Stomach (tissue), 4 donors: ENCODE results near the gene LAMC1.

Experiments
- POLR2A ChIP-seq, 4 donors: fragments of 450-650 bp; IDR thresholded peaks; one replicate each; pipeline ENCODE4 v1.6.1; 2016; ENCODE audit warnings: antibody characterized with exemption in 4 of 4, control low read depth in 2 of 4, mild to moderate bottlenecking in 1 of 4, moderate library complexity in 1 of 4
- POLR2AphosphoS5 ChIP-seq, 3 donors: sonication (generic); formaldehyde crosslinking; IDR thresholded peaks; one replicate each; pipeline ENCODE4 v1.6.1; 2016; ENCODE audit warnings: antibody characterized with exemption in 3 of 3
- TF ChIP-seq, protein P1 (sequence below), 7 experiments: fragments of 450-650 bp in 4 of 7; fragments of 200-600 bp in 3 of 7; sonication (generic) in 3 of 7; IDR thresholded peaks; one replicate each; pipeline ENCODE4 v1.5.1; 2016 to 2019; ENCODE audit warnings: antibody characterized with exemption in 7 of 7, control low read depth in 2 of 7, mild to moderate bottlenecking in 1 of 7

DNA sequence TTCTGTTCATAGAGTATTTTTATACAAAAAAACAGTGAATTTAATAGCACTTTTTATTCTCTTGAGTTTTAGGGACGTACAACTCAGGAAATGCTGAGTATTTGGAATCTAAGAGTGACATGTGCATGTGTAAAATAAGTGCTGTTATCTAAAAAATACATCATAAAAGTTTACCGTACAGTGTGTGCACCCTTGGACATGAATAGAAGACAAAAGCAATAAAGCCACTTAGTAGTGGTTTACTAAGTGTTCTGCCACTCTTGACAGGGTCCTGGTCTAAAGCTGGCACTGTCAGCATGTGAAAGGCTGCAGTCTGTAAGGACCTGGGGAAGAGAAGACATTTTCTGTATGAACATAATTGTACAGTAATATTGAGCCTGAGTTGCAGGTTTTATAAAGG, 51.0 kb downstream of the LAMC1 start:
- TF ChIP-seq, protein P1, sequence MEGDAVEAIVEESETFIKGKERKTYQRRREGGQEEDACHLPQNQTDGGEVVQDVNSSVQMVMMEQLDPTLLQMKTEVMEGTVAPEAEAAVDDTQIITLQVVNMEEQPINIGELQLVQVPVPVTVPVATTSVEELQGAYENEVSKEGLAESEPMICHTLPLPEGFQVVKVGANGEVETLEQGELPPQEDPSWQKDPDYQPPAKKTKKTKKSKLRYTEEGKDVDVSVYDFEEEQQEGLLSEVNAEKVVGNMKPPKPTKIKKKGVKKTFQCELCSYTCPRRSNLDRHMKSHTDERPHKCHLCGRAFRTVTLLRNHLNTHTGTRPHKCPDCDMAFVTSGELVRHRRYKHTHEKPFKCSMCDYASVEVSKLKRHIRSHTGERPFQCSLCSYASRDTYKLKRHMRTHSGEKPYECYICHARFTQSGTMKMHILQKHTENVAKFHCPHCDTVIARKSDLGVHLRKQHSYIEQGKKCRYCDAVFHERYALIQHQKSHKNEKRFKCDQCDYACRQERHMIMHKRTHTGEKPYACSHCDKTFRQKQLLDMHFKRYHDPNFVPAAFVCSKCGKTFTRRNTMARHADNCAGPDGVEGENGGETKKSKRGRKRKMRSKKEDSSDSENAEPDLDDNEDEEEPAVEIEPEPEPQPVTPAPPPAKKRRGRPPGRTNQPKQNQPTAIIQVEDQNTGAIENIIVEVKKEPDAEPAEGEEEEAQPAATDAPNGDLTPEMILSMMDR (IDR thresholded peaks at IDR 0.05) = no peak
- TF ChIP-seq POLR2AphosphoS5 (IDR thresholded peaks at IDR 0.05) = no peak
- TF ChIP-seq POLR2A (IDR thresholded peaks at IDR 0.05) = no peak
